ENCODE results near the gene PDSS2. TPM values are rescaled to one million over a fixed set of nuclear protein-coding genes. Genes with fewer than 3 reads are reported as not detected.
"Not testable (repeated sequence)": the region's sequence is repeated elsewhere in the genome, so short reads cannot be mapped to it uniquely, and the experiment has no call there.

The PDSS2 gene
- total RNA-seq, 2 experiments from 2014 or later: 13.1 to 16.9 TPM

GRCh38 chr6:107448776-107449175, 10.6 kb downstream of the PDSS2 start:
- Mint-ChIP-seq H3K4me3 (no peak overlapping the region), H3K27ac (no peak overlapping the region), H3K27me3 (no peaks in the 10 kb centered on the region), H3K9me3 (ENCODE audit: low read depth) (peaks cover 22% of the 10 kb centered on the region), H3K4me1 (no peaks in the 10 kb centered on the region), H3K36me3 (peaks cover 61% of the 10 kb centered on the region)
- CTCF ChIA-PET: no interaction called here
- DNase-seq (no peak), ATAC-seq (no peak)

- Mint-ChIP-seq H3K9me3 (ENCODE audit: low read depth) (peaks cover 22% of the 10 kb centered on the region), H3K36me3 (peaks cover 55% of the 10 kb centered on the region), H3K27me3 (no peaks in the 10 kb centered on the region), H3K4me1 (no peaks in the 10 kb centered on the region), H3K4me3 (no peak overlapping the region), H3K27ac (no peak overlapping the region)
- DNase-seq (no peak), ATAC-seq (no peak)
- CTCF ChIA-PET: interaction anchor here (0.8 kb wide), 1 partner anchor 9 kb away, joined by 3 read pairs; no protein-coding TSS in a partner anchor
These were observed 11.6 kb downstream of the PDSS2 start for GRCh38 chr6:107447663-107448216.

DNA sequence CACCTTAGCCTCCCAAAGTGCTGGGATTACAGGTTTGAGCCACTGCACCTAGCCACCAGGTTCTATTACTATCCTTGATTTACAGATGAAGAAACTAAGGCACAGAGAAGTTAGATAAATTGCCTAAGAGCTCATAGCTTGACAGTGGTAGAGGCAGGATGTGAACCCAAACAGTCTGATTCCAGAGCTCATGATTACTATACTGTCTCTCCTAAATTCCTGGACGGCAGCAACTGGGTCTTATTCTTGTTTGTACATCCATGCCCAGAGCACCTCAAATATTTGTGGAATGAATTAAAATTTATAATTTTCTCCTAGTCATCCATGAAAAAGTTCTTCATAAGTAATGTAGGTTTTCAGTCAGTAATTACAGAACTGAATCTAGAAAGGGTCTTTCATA, 15.1 kb downstream of the PDSS2 start:
- peaks cover 41% of the 10 kb centered on the region for H3K36me3 Mint-ChIP-seq
- CTCF ChIA-PET: no interaction called here

DNA sequence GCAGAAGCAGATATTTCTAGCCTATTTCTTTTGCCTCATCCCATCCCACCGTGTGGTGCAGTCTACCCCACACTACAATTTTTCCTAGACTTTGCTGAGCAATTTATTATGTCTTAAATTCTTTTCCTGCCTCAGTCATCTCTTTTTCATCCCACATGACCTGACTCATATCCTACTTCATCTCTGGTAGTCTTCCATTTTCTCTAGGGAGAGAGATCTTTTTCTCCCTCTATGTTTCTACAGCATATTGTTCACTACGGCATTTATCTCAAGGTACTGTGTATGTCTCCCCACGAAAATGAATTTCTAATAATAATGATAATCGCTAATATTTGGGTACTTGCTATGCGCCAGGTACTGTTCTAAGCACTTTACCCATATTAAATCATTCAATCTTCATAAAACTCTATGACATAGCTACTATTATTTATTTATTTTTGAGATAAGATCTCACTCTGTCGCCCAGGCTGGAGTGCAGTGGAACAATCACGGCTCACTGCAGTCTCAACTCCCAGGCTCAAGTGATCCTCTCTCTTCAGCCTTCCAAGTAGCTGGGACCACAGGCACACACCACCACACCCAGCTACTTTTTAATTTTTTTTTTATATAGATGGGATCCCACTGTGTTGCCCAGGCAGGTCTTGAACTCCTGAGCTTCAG, 15.6 kb downstream of the PDSS2 start:
- Mint-ChIP-seq H3K4me1 (no peaks in the 10 kb centered on the region), H3K36me3 (peaks cover 39% of the 10 kb centered on the region), H3K27me3 (no peaks in the 10 kb centered on the region), H3K9me3 (ENCODE audit: low read depth) (peaks cover 11% of the 10 kb centered on the region), H3K4me3 (no peak overlapping the region), H3K27ac (no peak overlapping the region)
- no peak for ATAC-seq
- DNase-seq: no peak
- CTCF ChIA-PET: no interaction called here

More for the DNA sequence above, 15.1 kb downstream of the PDSS2 start:
- H3K9me3 Mint-ChIP-seq (ENCODE audit: low read depth): peaks cover 16% of the 10 kb centered on the region
- H3K4me1 Mint-ChIP-seq: no peaks in the 10 kb centered on the region
- no peak overlapping the region for H3K27ac Mint-ChIP-seq
- H3K27me3 Mint-ChIP-seq: no peaks in the 10 kb centered on the region
- DNase-seq: no peak
- ATAC-seq: no peak
- no peak overlapping the region for H3K4me3 Mint-ChIP-seq

GRCh38 chr6:107442938-107443607, 16.3 kb downstream of the PDSS2 start:
- no peaks in the 10 kb centered on the region for H3K27me3 Mint-ChIP-seq
- H3K4me3 Mint-ChIP-seq: no peak overlapping the region
- H3K4me1 Mint-ChIP-seq: no peaks in the 10 kb centered on the region
- no peak overlapping the region for H3K27ac Mint-ChIP-seq
- ATAC-seq (no peak), DNase-seq (no peak)
- H3K36me3 Mint-ChIP-seq: peaks cover 34% of the 10 kb centered on the region
- peaks cover 6% of the 10 kb centered on the region for H3K9me3 Mint-ChIP-seq (ENCODE audit: low read depth)
- CTCF ChIA-PET: no interaction called here

GRCh38 chr6:107441682-107442081, 17.7 kb downstream of the PDSS2 start:
- Mint-ChIP-seq H3K4me1 (peaks cover 3% of the 10 kb centered on the region), H3K4me3 (no peak overlapping the region), H3K27ac (no peak overlapping the region), H3K9me3 (ENCODE audit: low read depth) (peaks cover 5% of the 10 kb centered on the region), H3K36me3 (peaks cover 25% of the 10 kb centered on the region), H3K27me3 (no peaks in the 10 kb centered on the region)
- CTCF ChIA-PET: no interaction called here
- no peak for DNase-seq
- no peak for ATAC-seq

- H3K36me3 Mint-ChIP-seq: peaks cover 21% of the 10 kb centered on the region
These were observed 18.4 kb downstream of the PDSS2 start for GRCh38 chr6:107440936-107441335.

GRCh38 chr6:107439406-107439805, 20.0 kb downstream of the PDSS2 start:
- H3K9me3 Mint-ChIP-seq (ENCODE audit: low read depth): no peaks in the 10 kb centered on the region
- H3K36me3 Mint-ChIP-seq: peaks cover 14% of the 10 kb centered on the region
- no peak overlapping the region for H3K27ac Mint-ChIP-seq
- H3K4me1 Mint-ChIP-seq: peaks cover 3% of the 10 kb centered on the region
- CTCF ChIA-PET: interaction anchor here (1.0 to 1.4 kb wide), 2 partner anchors 8 to 18 kb away, joined by 3 to 4 read pairs; no protein-coding TSS in a partner anchor
- H3K27me3 Mint-ChIP-seq: no peaks in the 10 kb centered on the region
- no peak for DNase-seq
- ATAC-seq: no peak
- H3K4me3 Mint-ChIP-seq: no peak overlapping the region

More at GRCh38 chr6:107440936-107441335, 18.4 kb downstream of the PDSS2 start:
- Mint-ChIP-seq H3K27ac (no peak overlapping the region), H3K4me1 (peaks cover 3% of the 10 kb centered on the region), H3K4me3 (no peak overlapping the region), H3K9me3 (ENCODE audit: low read depth) (peaks cover 2% of the 10 kb centered on the region), H3K27me3 (no peaks in the 10 kb centered on the region)
- ATAC-seq (no peak), DNase-seq (no peak)
- CTCF ChIA-PET: no interaction called here

- CTCF ChIA-PET: no interaction called here
- Mint-ChIP-seq H3K9me3 (ENCODE audit: low read depth) (no peaks in the 10 kb centered on the region), H3K27ac (no peak overlapping the region), H3K27me3 (no peaks in the 10 kb centered on the region), H3K4me1 (peaks cover 3% of the 10 kb centered on the region), H3K36me3 (peaks cover 19% of the 10 kb centered on the region), H3K4me3 (no peak overlapping the region)
- ATAC-seq: no peak
- DNase-seq: no peak
These were observed 21.7 kb downstream of the PDSS2 start for GRCh38 chr6:107437691-107438090.

DNA sequence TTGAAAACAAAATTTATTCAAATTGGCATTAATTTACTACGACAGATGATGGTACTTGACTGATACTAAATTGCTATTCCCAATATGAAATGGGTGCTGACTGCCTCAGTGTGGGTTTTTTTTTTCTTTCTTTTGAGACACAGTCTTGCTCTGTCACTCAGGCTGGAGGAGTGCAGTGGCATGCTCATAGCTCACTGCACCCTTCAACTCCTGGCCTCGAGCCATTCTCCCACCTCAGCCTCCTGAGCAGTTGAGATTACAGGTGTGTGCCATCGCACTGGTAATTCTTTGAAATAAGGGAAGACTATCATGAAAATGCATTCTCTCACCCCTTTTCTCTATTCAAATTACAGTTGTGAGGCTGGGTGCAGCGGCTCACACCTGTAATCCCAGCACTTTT, 22.5 kb downstream of the PDSS2 start:
- no peak for DNase-seq
- Mint-ChIP-seq H3K9me3 (ENCODE audit: low read depth) (no peaks in the 10 kb centered on the region), H3K4me3 (no peak overlapping the region), H3K27me3 (no peaks in the 10 kb centered on the region), H3K27ac (no peak overlapping the region), H3K4me1 (peaks cover 3% of the 10 kb centered on the region), H3K36me3 (peaks cover 16% of the 10 kb centered on the region)
- no peak for ATAC-seq
- CTCF ChIA-PET: no interaction called here

- Mint-ChIP-seq H3K36me3 (peaks cover 16% of the 10 kb centered on the region), H3K4me1 (peaks cover 3% of the 10 kb centered on the region), H3K9me3 (ENCODE audit: low read depth) (no peaks in the 10 kb centered on the region), H3K4me3 (no peak overlapping the region), H3K27me3 (no peaks in the 10 kb centered on the region), H3K27ac (no peak overlapping the region)
- no peak for DNase-seq
- CTCF ChIA-PET: interaction anchor here (1.2 kb wide), 1 partner anchor 438 kb away, joined by 3 read pairs; no protein-coding TSS in a partner anchor
- no peak for ATAC-seq
These were observed 23.6 kb downstream of the PDSS2 start for GRCh38 chr6:107435798-107436197.

DNA sequence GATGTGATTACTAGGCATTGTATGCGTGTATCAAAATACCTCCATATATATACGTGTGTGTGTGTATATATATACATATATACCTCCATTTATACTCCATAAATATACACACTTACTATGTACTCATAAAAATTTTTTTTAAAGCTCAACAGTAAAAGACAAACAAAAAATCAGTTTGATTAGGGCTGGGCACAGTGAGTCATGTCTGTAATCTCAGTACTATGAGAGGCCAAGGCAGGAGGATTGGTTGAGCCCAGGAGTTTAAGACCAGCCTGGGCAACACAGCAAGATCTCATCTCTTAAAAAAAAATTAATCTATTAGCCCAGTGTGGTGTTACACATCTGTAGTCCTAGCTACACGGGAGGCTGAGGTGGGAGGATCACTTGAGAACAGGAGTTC, 24.6 kb downstream of the PDSS2 start:
- Mint-ChIP-seq H3K27me3 (no peaks in the 10 kb centered on the region), H3K36me3 (peaks cover 16% of the 10 kb centered on the region), H3K27ac (no peak overlapping the region), H3K4me1 (peaks cover 3% of the 10 kb centered on the region), H3K9me3 (ENCODE audit: low read depth) (no peaks in the 10 kb centered on the region), H3K4me3 (no peak overlapping the region)
- ATAC-seq (no peak), DNase-seq (no peak)
- CTCF ChIA-PET: interaction anchor here (1.2 kb wide), 1 partner anchor 437 kb away, joined by 3 read pairs; no protein-coding TSS in a partner anchor

DNA sequence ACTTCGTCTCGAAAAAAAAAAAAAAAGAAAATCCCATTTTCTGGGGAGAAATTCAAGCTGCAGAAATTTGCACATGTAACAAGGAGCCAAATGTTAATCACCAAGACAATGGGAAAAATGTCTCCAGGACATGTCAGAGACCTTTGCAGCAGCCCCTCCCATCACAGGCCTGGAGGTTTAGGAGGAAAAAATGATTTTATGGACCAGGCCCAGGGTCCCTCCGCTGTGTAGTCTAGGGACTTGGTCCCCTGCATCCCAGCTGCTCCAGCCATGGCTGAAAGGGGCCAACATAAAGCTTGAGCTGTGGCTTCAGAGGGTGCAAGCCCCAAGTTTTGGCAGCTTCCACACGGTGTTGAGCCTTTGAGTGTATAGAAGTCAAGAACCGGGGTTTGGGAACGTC, 33.4 kb downstream of the PDSS2 start:
- H3K36me3 Mint-ChIP-seq: peaks cover 28% of the 10 kb centered on the region
- CTCF ChIA-PET, H3K4me3 Mint-ChIP-seq, ATAC-seq, H3K27me3 Mint-ChIP-seq, H3K27ac Mint-ChIP-seq, H3K4me1 Mint-ChIP-seq, DNase-seq: not testable (repeated sequence)
- H3K9me3 Mint-ChIP-seq (ENCODE audit: low read depth): peaks cover 13% of the 10 kb centered on the region

DNA sequence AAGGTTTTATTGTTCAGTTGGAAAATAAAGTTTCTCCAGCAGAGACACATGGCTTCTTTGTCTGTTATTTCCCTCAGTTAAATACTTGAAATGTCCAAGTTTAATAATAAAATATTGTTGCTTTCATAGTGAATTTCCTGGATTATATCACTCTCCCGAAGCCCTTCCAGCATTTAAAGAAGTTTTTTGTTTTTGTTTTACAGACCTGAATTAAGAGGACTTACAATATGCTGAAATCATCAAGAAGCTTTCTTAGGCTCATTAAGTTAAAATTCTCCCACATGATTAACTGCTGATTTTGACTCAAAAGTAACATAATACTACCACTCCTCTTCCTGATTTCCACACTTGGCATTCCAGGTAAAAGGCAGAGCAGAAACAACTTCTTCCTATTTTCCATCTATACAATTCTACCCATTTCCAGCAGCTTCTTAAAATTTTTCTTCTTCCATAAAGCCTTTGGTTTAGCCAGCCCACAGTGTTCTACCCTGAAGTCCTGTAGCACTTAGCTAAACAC, 35.8 kb downstream of the PDSS2 start:
- no peak for ATAC-seq
- Mint-ChIP-seq H3K4me1 (no peaks in the 10 kb centered on the region), H3K9me3 (ENCODE audit: low read depth) (peaks cover 13% of the 10 kb centered on the region), H3K27me3 (no peaks in the 10 kb centered on the region), H3K4me3 (no peak overlapping the region), H3K27ac (no peak overlapping the region), H3K36me3 (peaks cover 28% of the 10 kb centered on the region)
- CTCF ChIA-PET: no interaction called here
- DNase-seq: no peak

All from activated CD8-positive, alpha-beta memory T cell treated with anti-CD3 and anti-CD28 coated beads, Interleukin-2, amount 10 ng/mL, durations not matched to agents 7 days and 5 days (primary cell).